NCI-H524 treated with DMSO at 0.1 percent for 48 hours (cell line): ENCODE data around the gene SACS.
"Not testable (repeated sequence)": the region's sequence is repeated elsewhere in the genome, so short reads cannot be mapped to it uniquely, and the experiment has no call there.

Source experiments
- DNase-seq: peaks from one replicate; lab custom pipeline; 2025; lab: John Stamatoyannopoulos, UW

SACS gene

DNA sequence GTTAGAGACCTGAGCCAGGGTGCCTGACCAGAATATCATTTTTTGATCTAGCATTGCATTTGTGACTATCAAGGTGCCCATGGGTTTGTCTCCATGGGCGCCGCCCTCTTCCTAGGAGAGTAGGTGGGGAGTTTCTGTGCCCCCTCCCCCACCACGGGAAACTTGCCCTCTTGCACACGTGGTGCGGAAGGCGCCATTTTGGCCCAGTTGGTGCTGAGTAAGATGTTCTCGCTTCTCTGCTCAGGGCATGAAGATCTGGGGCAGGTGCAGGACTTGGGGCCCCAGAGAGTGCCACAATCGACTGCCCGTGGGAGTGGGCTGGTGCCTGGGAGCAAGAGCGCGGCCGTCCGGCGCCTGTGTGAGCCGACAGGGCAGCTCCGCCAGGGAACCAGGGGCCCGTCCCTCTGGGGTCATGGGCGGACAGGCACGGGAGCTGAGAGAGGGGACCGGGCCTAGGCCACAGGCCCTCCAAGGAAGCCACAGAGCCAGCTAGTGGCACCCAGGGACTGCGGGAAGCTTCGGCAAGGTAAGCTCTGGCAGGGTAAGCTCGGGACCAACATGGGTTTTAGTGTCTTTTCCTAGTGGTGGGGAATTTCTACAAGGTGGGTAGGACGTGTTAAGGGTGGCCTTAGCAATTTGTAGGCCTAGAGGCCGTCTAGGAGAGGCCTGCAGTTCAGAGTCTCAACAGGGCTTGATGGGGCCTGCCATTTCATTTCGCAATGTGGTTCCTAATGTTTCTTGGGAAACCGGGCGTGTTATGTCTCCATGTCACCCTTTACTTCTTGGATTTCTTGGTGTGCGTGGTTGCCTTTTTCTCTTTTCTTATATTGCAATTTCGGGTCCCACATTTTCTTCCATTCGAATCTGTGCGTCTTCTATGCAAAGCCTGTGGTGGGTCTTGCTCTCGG lies 14.5 kb downstream of the SACS start:
- DNase-seq: no peak

DNA sequence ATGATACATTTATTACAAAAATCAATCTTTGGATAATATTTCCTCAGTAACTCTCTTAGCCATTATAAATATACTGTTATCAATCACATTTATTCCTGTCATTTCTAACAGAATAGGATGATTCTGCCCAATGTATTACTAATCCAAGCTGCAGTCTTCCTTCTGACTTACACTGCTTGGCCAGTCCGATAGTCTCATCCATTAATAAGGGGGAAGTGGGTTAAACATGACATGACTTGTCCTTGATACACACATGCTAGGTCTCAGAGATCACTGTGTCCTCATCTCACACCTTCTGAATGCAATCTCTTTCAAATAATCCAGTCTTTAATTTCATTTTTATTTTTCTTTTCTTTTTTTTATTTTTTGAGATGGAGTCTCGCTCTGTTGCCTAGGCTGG lies 18.8 kb downstream of the SACS start:
- DNase-seq: no peak

DNA sequence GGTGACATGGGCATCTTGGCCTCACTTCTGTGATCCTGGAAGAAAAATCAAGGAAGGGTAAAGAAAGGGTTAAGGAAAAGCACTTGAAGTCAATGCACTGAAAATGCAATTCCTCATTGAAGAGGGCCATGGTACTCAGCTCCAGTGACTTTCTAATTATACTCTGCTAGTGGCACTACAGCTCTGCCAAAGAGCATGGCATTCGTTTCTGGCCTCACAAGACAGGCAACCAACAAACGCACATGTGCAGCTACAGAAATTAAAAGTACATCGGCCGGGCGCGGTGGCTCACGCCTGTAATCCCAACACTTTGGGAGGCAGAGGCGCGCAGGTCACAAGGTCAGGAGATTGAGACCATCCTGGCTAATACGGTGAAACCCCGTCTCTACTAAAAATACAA lies 21.8 kb downstream of the SACS start:
- DNase-seq: no peak

GRCh38 chr13:23411220-23411619 lies 22.3 kb downstream of the SACS start:
- no peak for DNase-seq

DNA sequence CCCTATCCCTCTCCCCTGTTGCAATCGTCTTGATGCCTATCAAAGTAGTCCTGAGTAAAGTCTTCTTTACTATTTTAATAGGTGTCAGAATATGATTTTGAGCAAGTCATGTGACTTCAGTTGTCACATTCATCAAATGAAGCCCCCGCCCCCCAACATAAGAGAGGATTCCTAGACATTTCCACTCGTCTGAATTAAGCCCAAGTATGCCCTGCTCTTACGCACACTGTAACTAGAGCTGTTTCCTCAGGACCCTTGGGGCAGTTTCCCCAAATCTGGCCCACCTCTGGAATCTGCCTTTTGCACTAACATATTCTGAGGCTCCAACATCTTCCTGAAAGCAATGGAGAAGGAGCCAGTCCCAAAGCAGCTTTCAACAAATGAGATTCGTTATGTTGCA lies 25.5 kb downstream of the SACS start:
- DNase-seq: no peak

DNA sequence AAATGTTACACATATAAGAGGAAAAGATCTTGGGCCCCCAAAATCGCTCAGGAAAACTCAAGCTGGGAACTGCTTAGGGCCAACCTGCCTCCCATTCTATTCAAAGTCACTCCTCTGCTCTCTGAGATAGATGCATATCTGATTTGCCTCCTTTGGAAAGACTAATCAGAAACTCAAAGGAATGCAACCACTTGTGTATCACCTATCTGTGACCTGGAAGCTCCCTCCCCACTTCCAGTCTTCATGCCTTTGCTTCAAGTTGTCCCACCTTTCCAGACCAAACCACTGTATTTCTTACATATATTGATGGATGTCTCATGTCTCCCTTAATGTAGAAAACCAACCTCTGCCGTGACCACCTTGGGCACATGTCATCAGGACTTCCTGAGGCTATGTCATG lies 32.3 kb downstream of the SACS start:
- not testable (repeated sequence) for DNase-seq

DNA sequence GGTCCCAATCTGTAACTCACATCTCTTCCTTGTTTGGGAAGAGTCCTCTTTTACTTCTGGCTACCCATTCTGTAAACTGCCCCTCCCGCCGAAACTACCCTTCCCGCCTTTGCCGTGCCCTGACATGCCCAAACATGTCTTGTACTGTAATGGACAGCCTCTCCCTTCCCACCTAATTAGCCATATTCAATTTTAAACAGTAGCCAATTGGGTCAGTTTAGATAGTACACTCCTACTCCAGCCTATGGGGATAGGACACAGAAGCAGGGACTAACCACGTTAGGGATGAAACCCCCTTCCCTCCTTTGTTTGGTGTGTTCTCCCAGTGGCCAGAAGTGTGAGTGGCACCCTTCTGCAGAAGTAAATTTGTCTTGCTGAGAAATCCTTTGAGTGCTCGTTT lies 34.2 kb downstream of the SACS start:
- no peak for DNase-seq

- no peak for DNase-seq
Measured at GRCh38 chr13:23394821-23395220, 38.7 kb downstream of the SACS start.

DNA sequence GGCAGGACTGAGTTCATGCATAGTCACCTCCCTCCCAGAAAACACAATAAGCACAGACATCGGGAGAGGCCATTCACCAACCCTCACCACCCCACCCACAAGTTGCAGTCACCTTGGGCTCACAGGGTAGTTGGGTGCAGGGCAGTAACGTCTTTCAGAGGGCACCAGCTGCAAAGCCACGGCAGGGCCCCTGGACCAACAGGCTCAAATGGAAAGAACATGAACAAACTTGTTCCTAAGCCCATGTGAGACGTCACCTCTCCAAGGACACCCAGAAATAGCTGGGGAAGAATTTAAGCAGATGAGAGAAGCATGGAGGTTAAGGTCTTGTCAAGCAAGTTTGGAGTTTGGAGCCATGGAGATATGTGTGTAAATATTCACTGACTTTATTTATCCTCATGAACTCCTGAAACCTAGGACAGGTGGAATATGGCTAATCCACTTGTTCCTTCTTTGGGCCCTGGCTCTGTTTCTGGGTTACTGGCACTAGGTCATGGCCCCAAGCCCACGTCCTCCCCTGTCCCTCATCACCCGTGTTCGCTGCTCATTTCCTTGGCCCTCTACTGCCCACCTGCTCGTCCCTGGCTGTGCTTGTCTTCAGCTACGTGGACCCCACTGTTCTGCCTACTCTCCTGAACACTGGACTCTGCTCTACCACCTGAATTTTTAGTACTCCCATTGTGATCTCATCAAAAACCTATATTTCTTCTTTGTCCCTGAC lies 40.4 kb downstream of the SACS start:
- DNase-seq: no peak

- DNase-seq: no peak
Measured at GRCh38 chr13:23392313-23392712, 41.2 kb downstream of the SACS start.

DNA sequence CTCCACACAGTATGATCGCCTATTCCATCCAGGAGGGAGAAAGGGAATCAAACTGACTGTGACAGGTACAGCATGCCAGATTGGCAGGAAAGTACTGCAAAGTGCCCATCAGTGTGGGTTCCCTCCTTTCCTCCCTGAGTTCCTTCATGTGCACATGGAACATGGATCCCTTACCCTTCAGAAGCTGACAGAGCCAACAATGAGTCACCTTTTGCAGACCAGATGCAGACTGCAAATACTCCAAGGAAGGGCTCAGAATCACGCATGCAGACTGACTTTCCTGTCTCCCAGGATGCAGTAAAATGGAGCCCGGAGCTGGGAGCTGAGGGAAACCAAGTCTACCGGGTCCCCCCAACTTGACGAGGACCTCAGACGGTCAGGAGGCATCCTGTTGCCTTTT lies 41.8 kb downstream of the SACS start:
- no peak for DNase-seq

DNA sequence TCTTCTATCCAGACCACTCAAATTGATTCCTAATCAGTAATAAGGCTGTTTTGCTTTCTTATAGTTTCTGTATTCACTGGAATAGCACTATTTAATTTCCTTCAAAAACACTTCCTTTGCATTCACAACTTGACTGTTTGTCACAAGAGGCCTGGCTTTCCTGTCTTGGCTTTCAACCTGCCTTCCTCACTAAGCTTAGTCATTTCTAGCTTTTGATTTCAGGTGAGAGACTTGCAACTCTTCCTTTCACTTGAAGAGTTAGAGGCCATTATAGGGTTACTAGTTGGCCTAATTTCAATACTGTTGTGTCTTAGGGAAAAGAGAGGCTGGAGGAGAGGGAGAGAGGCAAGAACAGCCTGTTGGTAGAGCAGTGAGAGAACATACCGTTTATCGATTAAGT lies 47.0 kb downstream of the SACS start:
- DNase-seq: no peak

DNA sequence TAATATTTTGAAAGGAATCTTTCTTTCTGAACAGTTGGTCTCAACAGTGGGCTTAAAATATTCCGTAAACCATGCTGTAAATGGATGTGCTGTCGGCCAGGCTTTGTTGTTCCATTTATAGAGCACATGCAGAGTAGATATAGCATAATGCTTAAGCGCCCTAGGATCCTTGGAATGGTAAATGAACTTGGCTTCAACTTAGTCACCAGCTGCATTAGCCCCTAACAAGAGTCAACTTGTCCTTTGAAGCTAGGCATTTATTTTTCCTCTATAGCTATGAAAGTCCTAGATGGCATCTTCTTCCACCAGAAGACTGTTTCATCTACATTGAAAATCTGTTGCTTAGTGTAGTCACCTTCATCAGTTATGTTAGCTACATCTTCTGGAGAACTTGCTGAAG lies 47.6 kb downstream of the SACS start:
- no peak for DNase-seq

- DNase-seq: no peak
Measured at GRCh38 chr13:23384111-23384510, 49.4 kb downstream of the SACS start.

DNA sequence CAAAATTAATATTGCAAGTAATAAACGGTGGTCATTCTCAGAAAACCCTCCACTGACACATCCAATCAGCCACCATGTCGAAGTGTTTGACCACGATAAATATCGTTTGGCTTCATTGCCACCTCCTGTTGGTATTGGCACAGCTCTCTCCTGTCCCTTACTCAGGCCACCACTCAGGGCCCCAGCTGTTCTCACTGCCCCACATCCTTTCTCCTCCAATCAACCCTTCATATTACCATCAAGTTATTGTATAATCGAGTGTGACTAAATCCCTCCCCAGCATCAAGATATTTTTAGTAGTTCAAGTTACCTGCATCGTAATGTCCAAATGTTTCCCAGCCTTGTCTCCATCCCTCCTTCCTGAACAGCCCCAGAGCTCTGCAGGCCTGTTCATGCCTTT lies 50.4 kb downstream of the SACS start:
- DNase-seq: no peak

- DNase-seq: no peak
Measured at GRCh38 chr13:23381866-23382265, 51.6 kb downstream of the SACS start.

- DNase-seq: no peak
Measured at GRCh38 chr13:23380534-23380933, 53.0 kb downstream of the SACS start.

- no peak for DNase-seq
Measured at GRCh38 chr13:23377983-23378632, 55.4 kb downstream of the SACS start.

DNA sequence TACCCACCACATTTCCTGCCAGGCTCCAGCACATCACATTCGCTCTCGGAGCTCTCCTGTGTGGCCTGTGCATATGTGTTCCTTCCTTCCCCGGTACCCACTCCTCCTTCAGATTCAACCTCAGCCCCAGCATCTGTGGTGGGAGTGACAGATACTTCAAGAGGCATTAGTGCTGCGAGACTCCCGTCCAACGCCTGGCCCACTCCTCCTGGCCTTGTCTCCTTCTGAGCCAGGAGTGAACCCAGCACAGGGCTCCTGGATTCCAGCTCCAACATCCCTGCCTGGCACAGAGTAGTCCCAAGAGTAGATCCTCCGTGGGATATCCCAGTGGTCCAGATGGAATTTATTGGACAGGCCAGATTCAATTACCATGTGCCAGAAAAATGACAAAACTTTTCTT lies 55.9 kb downstream of the SACS start:
- no peak for DNase-seq

DNA sequence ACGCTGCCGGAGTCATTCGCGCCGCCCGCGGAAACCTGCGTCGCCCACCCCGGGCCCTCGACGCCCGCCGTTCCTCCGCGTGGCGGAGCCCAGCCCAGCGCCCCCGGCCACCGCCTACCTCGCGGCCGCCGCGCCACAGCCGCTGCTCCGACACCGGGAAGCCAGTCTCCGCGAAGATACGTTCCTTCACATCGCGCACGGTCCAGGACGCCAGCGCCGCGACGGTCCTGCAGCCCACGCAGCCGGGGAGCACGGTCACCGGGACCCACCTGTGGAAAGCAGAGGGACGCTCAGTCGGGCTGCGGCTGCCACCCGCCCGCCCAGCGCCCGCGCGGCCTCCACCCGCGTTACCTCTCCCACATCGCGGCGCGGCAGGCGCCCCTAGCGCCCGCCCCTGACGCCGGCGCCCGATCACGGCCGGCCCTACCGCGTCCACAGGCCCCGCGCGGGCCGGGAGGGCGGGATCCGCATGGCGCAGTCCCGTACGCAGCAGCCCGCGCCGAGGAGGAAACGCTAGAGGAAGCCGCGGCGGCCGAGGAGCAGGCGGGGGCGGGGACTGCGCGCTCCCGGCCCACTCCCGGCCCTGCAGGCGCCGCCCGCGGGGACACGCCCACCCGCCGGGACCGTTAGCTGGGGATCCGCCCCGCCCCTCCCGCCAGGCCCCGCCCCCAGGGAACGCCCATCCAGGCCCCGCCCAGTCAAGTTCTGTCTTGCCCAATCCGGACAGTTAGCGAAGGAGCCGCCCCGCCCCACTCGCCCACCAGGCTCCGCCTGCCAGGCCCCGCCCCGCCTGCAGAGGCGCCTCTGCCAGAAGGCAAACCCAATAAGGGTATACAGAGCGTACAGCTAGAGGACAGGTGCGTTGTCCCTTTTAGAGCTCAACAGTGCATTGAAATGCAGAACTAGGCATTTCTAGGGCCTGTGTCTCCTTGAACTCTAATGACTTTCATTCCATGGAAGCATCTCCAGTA lies 58.2 kb downstream of the SACS start:
- peak; percentile 85 for DNase-seq

DNA sequence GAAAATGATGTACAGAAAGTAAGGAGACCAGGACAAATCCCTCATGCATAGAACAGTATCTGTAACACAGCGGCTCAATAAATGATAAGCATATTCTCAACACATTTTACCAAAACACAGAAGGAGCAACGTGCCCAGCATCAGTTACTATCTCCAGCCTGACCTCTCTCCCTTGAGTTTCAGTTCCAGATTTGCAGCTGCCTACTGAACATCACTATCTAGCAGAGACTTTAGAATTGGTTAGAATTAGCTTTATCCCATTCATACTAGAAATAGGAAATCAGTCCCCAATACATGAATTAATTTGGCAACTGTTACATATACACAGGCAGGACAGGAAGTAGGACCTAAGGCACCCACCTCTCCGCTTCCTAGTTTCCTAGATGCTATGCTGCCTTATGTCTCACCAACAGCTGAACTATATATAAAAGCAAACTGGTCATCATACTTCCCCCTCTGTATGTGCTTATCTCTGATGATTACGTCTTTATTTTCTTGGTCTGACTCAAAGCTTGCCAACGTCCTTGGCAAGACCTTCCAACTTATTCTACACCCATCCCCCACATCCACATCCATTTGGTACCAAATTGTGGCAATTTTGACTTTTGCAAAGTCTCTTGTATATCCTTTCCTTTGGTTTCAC lies 61.1 kb downstream of the SACS start:
- no peak for DNase-seq
